ENCODE data around the gene PPFIA1.

Gene PPFIA1

DNA sequence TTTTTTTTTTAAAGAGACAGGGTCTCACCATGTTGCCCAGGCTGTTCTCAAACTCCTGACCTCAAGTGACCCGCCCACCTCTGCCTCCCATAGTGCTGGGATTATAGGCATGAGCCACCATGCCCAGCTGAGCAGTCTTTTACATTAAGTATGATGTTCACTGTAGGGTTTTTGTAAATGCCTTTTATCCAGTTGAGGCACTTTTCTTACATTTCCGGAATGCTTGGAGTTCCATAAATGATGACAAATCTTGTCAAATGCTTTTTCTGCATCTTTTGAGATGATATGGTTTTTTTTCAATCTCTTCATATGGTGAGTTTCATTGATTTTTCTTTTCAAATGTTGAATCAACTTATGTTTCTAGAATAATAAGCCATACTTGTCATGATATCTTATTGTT lies 98.5 kb downstream of the PPFIA1 start:
- TF ChIP-seq, protein P1, sequence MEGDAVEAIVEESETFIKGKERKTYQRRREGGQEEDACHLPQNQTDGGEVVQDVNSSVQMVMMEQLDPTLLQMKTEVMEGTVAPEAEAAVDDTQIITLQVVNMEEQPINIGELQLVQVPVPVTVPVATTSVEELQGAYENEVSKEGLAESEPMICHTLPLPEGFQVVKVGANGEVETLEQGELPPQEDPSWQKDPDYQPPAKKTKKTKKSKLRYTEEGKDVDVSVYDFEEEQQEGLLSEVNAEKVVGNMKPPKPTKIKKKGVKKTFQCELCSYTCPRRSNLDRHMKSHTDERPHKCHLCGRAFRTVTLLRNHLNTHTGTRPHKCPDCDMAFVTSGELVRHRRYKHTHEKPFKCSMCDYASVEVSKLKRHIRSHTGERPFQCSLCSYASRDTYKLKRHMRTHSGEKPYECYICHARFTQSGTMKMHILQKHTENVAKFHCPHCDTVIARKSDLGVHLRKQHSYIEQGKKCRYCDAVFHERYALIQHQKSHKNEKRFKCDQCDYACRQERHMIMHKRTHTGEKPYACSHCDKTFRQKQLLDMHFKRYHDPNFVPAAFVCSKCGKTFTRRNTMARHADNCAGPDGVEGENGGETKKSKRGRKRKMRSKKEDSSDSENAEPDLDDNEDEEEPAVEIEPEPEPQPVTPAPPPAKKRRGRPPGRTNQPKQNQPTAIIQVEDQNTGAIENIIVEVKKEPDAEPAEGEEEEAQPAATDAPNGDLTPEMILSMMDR (conservative IDR thresholded peaks at IDR 0.05) = no peak
- no peak for TF ChIP-seq ZFX (IDR thresholded peaks at IDR 0.05)
- no peak overlapping the region for H3K27ac ChIP-seq

DNA sequence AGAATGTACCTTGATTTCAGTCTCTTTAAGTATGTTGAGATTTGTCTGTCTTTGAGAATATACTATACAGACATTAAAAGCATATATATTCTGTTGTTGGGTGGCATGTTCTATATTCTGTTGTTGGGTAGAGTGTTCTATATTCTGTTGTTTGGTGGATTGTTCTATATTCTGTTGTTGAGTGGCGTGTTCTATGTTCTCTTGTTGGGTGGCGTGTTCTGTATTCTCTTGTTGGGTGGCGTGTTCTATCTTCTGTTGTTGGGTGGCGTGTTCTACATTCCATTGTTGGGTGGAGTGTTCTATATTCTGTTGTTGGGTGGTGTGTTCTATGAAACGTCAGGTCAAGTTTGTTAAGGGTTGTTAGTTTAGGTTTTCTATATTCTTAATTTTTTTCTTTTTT lies 100.8 kb downstream of the PPFIA1 start:
- TF ChIP-seq, protein P1 (conservative IDR thresholded peaks at IDR 0.05) = no peak
- TF ChIP-seq ZFX (IDR thresholded peaks at IDR 0.05) = no peak

DNA sequence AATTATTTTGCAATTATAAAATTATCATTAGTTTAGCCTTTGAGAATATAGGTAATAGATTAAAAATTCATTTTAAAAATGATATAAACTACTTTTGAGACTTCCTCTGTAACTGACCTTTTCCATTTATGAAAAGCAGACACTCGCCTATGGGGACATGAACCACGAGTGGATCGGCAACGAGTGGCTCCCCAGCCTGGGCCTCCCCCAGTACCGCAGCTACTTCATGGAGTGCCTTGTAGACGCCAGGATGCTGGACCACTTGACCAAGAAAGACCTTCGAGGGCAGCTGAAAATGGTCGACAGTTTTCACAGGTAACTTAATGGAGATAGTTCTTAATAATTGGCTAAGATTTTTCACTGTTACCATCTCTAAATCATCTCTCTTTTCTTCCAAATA lies 101.6 kb downstream of the PPFIA1 start:
- TF ChIP-seq ZFX (IDR thresholded peaks at IDR 0.05) = no peak
- TF ChIP-seq, protein P1 (conservative IDR thresholded peaks at IDR 0.05) = no peak
- H3K27ac ChIP-seq = no peak overlapping the region

More for the DNA sequence above, 100.8 kb downstream of the PPFIA1 start:
- no peak overlapping the region for H3K27ac ChIP-seq

DNA sequence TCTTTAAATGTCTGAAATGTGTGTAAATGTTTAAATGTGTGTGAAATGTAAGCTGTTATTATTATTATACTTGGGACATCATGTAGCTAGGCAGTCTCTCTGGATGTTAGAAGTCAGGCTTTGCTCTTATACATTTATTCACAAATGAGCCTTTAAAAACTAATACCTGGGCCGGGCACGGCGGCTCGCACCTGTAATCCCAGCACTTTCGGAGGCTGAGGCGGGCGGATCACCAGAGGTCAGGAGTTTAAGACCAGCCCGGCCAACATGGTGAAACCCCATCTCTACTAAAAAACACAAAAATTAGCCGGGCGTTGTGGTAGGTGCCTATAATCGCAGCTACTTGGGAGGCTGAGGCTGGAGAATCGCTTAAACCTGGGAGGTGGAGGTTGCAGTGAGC lies 106.1 kb downstream of the PPFIA1 start:
- no peak overlapping the region for H3K27ac ChIP-seq
- no peak for TF ChIP-seq ZFX (IDR thresholded peaks at IDR 0.05)
- TF ChIP-seq, protein P1 (conservative IDR thresholded peaks at IDR 0.05) = no peak

DNA sequence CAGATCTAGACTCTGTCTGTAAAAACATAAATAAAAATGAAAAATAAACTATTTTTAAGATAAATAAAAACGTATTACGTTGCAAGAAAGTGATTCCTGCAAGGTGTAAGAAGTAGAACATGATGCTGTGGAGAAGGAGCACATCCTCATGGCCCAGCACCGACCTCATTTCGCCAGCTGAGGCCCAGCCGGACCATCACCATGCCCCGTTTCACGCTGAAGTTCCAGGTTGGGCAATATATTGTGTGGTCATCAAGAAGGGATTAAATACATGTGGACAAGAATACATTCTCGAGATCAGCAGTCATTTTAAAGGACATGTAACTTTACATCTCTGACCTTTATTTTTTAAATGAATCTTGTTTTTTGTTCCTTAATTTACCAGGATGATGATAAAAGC lies 107.2 kb downstream of the PPFIA1 start:
- TF ChIP-seq, protein P1 (conservative IDR thresholded peaks at IDR 0.05) = no peak
- TF ChIP-seq ZFX (IDR thresholded peaks at IDR 0.05) = no peak
- H3K27ac ChIP-seq = no peak overlapping the region

DNA sequence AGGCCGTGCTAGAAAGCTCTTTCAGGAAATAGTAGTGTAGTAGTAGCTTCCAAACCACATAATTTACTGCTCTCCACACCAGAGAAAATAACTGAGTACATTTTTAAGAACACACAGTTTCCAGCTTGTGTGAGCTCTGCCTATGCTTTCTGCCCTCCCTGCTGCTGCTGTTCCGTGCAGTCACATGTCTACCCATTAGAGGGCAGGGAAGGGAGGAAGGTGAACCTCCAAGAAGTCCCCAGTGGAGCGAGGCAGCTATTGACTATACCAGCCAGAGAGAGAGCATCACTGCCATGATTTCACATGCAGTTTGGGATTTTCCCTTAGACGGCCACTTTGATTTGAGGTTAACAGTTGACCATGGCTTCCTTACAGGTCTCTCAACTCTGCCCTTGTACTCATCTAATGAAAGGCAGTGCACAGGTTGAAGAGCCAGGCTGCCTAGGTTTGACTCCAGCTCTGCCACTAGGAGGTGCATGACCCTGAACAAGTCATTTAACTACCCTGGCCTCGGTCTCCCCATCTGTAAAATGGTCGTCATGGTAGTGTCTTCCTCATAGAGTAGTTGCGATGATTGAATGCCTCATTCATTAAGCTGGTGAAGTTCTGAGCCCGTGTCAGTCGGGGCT lies 108.1 kb downstream of the PPFIA1 start:
- no peak overlapping the region for H3K27ac ChIP-seq
- no peak for TF ChIP-seq ZFX (IDR thresholded peaks at IDR 0.05)
- TF ChIP-seq, protein P1 (conservative IDR thresholded peaks at IDR 0.05) = no peak

DNA sequence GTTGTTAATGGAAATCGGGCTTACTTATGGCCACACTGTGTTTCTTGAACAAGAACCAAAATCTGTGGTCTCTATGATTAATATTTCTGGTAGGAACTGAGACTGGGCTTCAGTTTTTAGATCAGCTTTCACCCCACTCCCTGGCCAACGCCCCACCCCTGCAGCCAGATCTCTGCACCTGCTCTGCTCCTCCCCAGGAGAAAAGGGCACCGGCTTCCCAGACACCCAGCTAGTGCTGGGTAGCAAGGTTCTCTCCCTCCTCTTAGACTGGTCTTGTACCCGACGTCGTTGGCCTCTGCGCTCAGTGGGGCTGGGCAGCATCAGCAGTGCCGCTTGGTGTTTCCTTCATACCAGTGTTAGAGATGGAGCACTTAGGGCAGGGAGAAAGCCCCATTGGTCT lies 110.9 kb downstream of the PPFIA1 start:
- TF ChIP-seq ZFX (IDR thresholded peaks at IDR 0.05) = no peak
- TF ChIP-seq, protein P1 (conservative IDR thresholded peaks at IDR 0.05) = no peak
- H3K27ac ChIP-seq = no peak overlapping the region

All from C4-2B (cell line).